ENCODE measurements around the gene TSC22D1.
"Not testable (repeated sequence)": the region's sequence is repeated elsewhere in the genome, so short reads cannot be mapped to it uniquely, and the experiment has no call there.

Gene TSC22D1

DNA sequence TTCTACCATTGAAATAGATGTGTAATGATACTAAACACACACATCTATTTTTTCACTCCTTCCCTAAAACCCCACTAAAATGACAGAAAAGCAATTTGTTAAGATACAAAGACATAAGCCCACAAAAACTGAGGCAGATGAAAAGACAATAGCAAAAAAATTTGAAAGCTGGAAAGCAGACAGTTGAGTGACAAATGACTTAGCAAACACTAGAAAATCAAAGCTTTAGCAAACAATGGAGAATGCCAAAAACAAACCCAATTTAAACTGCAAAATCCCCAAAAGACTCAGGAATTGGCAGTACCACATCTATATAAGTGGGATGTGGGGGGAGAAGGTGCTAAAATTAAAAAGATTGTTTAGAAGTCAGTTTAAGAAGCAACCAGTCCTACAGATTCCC is 9.5 kb downstream of the TSC22D1 start:
- no peak for DNase-seq

DNA sequence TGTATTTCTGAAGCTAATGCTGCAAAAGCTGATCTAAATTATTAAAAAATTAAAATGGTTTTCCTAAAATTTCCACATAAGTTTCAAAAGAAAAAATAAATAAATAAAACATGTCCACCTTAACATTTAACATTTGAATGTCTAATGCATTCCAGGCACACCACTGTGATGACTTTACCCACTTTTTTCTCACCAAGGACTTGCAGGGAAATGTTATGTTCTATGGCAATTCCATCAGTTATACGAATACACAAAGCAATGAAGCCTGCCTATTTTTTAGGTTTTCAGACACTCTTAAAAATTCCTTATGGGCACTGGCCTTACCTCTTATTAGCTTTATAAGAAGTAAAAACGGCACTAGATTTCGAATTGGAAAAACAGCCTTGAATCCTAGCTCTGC is 10.2 kb downstream of the TSC22D1 start:
- DNase-seq = no peak

GRCh38 chr13:44564936-44565335 is 11.2 kb downstream of the TSC22D1 start:
- DNase-seq = no peak

GRCh38 chr13:44562853-44563252 is 13.3 kb downstream of the TSC22D1 start:
- DNase-seq = not testable (repeated sequence)

- DNase-seq = no peak
Observed at GRCh38 chr13:44561351-44561750, 14.8 kb downstream of the TSC22D1 start.

DNA sequence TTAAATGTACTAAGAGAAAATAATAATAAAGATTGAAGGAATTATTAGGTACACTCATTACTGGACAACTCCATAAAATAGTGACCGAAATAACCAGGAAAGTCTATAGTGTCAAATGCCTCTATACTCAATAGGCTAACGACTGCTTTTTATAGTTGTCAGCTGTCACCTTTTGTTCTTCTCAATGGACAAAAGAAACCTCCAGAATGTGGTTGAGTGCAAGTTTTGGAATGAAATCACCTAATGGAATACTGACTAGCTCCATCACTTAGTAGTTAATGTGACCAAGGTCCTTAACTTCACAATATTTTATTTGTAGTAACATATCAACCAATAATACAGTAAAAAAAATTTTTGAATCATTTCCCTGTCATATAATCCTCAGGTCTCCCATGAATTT is 18.1 kb downstream of the TSC22D1 start:
- DNase-seq = no peak

- no peak for DNase-seq
Observed at GRCh38 chr13:44555207-44555606, 20.9 kb downstream of the TSC22D1 start.

DNA sequence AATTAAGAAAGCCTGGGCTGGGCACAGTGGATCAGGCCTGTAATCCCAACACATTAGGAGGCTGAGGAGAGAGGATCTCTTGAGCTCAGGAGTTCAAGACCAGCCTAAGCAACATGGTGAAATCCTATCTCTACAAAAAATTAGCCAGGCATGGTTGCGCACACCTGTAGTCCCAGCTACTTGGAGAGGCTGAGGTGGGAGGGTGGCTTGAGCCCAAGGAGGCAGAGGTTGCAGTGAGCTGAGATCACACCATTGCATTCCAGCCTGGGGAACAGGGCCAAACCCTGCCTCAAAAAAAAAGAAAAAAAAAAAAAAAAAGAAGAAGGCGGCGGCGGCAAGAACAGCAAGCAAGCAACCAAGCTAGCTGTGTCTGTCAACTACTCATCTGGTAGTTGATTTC is 26.7 kb downstream of the TSC22D1 start:
- DNase-seq = no peak

- no peak for DNase-seq
Observed at GRCh38 chr13:44546164-44546563, 30.0 kb downstream of the TSC22D1 start.

- DNase-seq = no peak
Observed at GRCh38 chr13:44543369-44543768, 32.8 kb downstream of the TSC22D1 start.

- DNase-seq = no peak
Observed at GRCh38 chr13:44542361-44542760, 33.8 kb downstream of the TSC22D1 start.

GRCh38 chr13:44541601-44542000 is 34.5 kb downstream of the TSC22D1 start:
- DNase-seq = no peak

GRCh38 chr13:44540761-44541434 is 35.2 kb downstream of the TSC22D1 start:
- DNase-seq = no peak

- DNase-seq = no peak
Observed at GRCh38 chr13:44537248-44537647, 38.9 kb downstream of the TSC22D1 start.

- DNase-seq = no peak
Observed at GRCh38 chr13:44523146-44524015, 52.7 kb downstream of the TSC22D1 start.

GRCh38 chr13:44519642-44520041 is 56.5 kb downstream of the TSC22D1 start:
- no peak for DNase-seq

- no peak for DNase-seq
Observed at GRCh38 chr13:44516771-44517170, 59.4 kb downstream of the TSC22D1 start.

GRCh38 chr13:44514278-44514677 is 61.9 kb downstream of the TSC22D1 start:
- no peak for DNase-seq

GRCh38 chr13:44509853-44510252 is 66.3 kb downstream of the TSC22D1 start:
- not testable (repeated sequence) for DNase-seq

- DNase-seq = no peak
Observed at GRCh38 chr13:44508562-44509077, 67.5 kb downstream of the TSC22D1 start.

DNA sequence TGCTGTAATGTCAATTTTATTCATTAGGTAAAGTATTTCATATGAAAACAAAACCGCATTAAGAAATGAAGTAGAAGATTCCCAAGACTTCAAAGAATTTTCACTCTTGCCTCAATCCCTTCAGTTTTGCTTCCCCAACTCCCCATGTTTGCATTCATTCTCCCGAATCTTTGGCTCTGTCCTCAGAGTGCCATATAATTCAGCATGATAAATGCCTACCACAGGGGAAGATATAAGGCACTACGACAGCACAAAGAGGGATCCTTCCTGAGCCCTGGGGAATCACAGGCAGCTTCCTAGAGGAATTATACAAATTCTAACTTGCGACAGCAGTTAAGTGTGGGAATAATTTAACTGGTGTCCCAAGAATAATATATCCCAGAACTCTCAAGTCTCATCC is 68.5 kb downstream of the TSC22D1 start:
- no peak for DNase-seq

GRCh38 chr13:44506719-44507118 is 69.4 kb downstream of the TSC22D1 start:
- DNase-seq = no peak

DNA sequence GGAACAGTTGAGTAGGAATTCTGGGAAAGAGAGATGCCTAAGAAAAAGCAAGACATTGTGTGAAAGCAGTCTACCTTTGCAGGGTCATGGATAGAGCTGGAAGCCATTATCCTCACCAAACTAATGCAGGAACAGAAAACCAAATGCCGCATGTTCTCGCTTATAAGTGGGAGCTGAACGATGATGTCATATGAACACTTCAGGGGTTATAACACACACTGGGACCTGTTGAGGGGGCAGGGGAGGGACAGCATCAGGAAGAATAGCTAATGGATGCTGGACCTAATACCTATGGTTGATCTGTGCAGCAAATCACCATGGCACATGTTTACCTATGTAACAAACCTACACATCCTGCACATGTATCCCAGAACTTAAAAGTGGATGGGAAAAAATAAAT is 69.9 kb downstream of the TSC22D1 start:
- DNase-seq = no peak

GRCh38 chr13:44504116-44504515 is 72.0 kb downstream of the TSC22D1 start:
- no peak for DNase-seq
